ENCODE data around the gene GSC.

GRCh38 chr14:94761348-94761996 is 8.4 kb downstream of the GSC start:
- TF ChIP-seq CTCF (IDR thresholded peaks at IDR 0.05 in 4 of 5, conservative IDR thresholded peaks at IDR 0.05 in 1 of 5) (no peak), POLR2A (IDR thresholded peaks at IDR 0.05) (no peak)

Measured in gastrocnemius medialis (tissue), 4 donors.